ENCODE results near the gene ITGA5.

The ITGA5 gene

GRCh38 chr12:54443446-54443845 is 24.4 kb upstream of the ITGA5 start:
- H3K9me3 ChIP-seq (ENCODE audit: low read length) = no peaks in the 10 kb centered on the region
- H3K36me3 ChIP-seq (ENCODE audit: insufficient read depth, low read length) = no peaks in the 10 kb centered on the region
- H3K27ac ChIP-seq (ENCODE audit: low read depth, low read length) = no peak overlapping the region
- no peaks in the 10 kb centered on the region for H3K27me3 ChIP-seq (ENCODE audit: control insufficient read depth in 1 of 2, insufficient read depth in 2 of 2, low read length in 2 of 2)
- no peak overlapping the region for H3K9ac ChIP-seq (ENCODE audit: low read length)
- H3K4me3 ChIP-seq (ENCODE audit: low read depth in 1 of 2, low read length in 2 of 2) = no peak overlapping the region
- H3K4me1 ChIP-seq (ENCODE audit: insufficient read depth, low read length) = peaks cover 22% of the 10 kb centered on the region

DNA sequence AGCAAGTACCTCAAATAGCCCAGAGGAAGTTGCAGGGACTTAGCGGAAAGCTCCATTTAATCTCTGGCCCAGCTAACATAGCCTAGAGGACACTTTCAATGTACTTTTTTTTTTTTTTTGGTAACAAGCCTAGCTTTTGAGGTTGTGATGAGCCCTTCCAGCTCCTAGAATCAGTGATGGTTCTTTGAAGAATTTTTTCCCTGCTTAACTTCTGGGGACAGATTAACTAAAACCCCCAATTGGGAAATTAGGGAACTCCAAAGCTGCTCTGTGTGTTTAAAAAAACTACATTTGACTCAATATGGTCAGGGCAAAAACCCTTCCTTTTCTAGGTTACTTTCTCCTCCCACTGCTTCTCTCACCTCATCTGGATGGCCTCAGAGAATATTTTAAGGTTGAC is 23.9 kb upstream of the ITGA5 start:
- Histone ChIP-seq H3K9ac (ENCODE audit: low read length) (no peak overlapping the region), H3K36me3 (ENCODE audit: insufficient read depth, low read length) (no peaks in the 10 kb centered on the region), H3K27ac (ENCODE audit: low read depth, low read length) (no peak overlapping the region), H3K4me1 (ENCODE audit: insufficient read depth, low read length) (peaks cover 22% of the 10 kb centered on the region), H3K9me3 (ENCODE audit: low read length) (no peaks in the 10 kb centered on the region), H3K4me3 (ENCODE audit: low read depth in 1 of 2, low read length in 2 of 2) (no peak overlapping the region), H3K27me3 (ENCODE audit: control insufficient read depth in 1 of 2, insufficient read depth in 2 of 2, low read length in 2 of 2) (no peaks in the 10 kb centered on the region)

GRCh38 chr12:54442099-54442498 is 23.0 kb upstream of the ITGA5 start:
- no peaks in the 10 kb centered on the region for H3K36me3 ChIP-seq (ENCODE audit: insufficient read depth, low read length)
- no peaks in the 10 kb centered on the region for H3K9me3 ChIP-seq (ENCODE audit: low read length)
- H3K4me3 ChIP-seq (ENCODE audit: low read depth in 1 of 2, low read length in 2 of 2) = no peak overlapping the region
- H3K27me3 ChIP-seq (ENCODE audit: control insufficient read depth in 1 of 2, insufficient read depth in 2 of 2, low read length in 2 of 2) = no peaks in the 10 kb centered on the region
- no peak overlapping the region for H3K27ac ChIP-seq (ENCODE audit: low read depth, low read length)
- H3K9ac ChIP-seq (ENCODE audit: low read length) = no peak overlapping the region
- H3K4me1 ChIP-seq (ENCODE audit: insufficient read depth, low read length) = peaks cover 22% of the 10 kb centered on the region

DNA sequence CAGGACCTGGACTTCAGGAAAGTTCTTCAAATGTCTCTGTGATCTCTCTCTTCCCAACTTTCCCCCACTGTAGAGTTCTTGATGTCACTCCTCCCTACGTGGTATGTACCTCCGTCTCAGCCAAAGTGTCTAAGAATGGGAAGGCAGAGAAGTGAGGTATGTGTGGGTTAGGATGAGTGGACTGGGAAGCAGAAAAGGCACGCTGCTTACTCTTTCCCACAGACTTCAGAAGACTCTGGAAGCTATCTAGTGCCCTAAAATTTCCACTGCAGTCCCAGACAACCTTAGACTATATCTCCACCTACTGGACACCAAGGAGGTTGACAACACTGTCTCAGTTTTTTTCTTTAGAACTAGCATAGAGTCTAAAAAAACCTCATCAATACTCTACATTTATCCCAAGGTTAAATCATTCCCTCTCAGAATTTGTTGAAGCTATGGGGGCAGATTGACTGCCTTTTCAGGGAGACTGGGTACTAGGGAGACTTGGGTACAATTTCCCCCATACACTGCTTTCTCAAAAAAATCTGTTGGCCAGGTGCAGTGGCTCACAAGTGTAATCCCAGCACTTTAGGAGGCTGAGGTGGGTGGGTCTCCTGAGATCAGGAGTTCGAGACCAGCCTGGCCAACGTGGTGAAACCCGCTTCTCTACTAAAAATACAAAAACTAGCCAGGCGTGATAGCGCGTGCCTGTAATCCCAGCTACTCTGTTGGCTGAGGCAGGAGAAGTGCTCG is 20.6 kb upstream of the ITGA5 start:
- Histone ChIP-seq H3K36me3 (ENCODE audit: insufficient read depth, low read length) (no peaks in the 10 kb centered on the region), H3K27me3 (ENCODE audit: control insufficient read depth in 1 of 2, insufficient read depth in 2 of 2, low read length in 2 of 2) (no peaks in the 10 kb centered on the region), H3K4me1 (ENCODE audit: insufficient read depth, low read length) (peaks cover 22% of the 10 kb centered on the region), H3K9me3 (ENCODE audit: low read length) (no peaks in the 10 kb centered on the region), H3K4me3 (ENCODE audit: low read depth in 1 of 2, low read length in 2 of 2) (no peak overlapping the region), H3K9ac (ENCODE audit: low read length) (no peak overlapping the region), H3K27ac (ENCODE audit: low read depth, low read length) (peak overlapping the region; percentile 18)

DNA sequence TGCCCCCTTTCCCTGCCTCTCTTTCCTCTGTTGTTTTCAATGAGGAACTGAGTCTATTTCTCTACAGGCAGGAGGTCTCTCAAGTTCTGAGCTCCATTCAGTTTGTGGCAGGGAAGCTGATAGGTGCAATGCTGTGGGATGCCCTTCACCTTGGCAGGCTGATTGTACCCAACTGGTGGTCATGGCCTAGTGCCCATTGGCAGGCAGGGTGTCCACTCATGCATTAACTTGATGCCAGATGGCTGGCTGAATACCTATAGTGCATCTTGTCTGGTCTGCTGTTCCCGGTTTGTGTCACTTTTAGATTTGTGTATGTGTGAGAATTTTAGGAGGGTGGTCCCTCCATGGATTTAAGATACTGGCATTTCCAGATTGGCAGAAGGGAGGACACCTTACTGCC is 20.0 kb upstream of the ITGA5 start:
- Histone ChIP-seq H3K27ac (ENCODE audit: low read depth, low read length) (peak overlapping the region; percentile 18), H3K9ac (ENCODE audit: low read length) (no peak overlapping the region), H3K4me1 (ENCODE audit: insufficient read depth, low read length) (peaks cover 22% of the 10 kb centered on the region), H3K27me3 (ENCODE audit: control insufficient read depth in 1 of 2, insufficient read depth in 2 of 2, low read length in 2 of 2) (no peaks in the 10 kb centered on the region), H3K9me3 (ENCODE audit: low read length) (no peaks in the 10 kb centered on the region), H3K4me3 (ENCODE audit: low read depth in 1 of 2, low read length in 2 of 2) (no peak overlapping the region), H3K36me3 (ENCODE audit: insufficient read depth, low read length) (no peaks in the 10 kb centered on the region)

GRCh38 chr12:54438517-54438916 is 19.5 kb upstream of the ITGA5 start:
- Histone ChIP-seq H3K9me3 (ENCODE audit: low read length) (no peaks in the 10 kb centered on the region), H3K9ac (ENCODE audit: low read length) (no peak overlapping the region), H3K27me3 (ENCODE audit: control insufficient read depth in 1 of 2, insufficient read depth in 2 of 2, low read length in 2 of 2) (no peaks in the 10 kb centered on the region), H3K36me3 (ENCODE audit: insufficient read depth, low read length) (no peaks in the 10 kb centered on the region), H3K4me1 (ENCODE audit: insufficient read depth, low read length) (peaks cover 22% of the 10 kb centered on the region), H3K27ac (ENCODE audit: low read depth, low read length) (peak overlapping the region; percentile 27), H3K4me3 (ENCODE audit: low read depth in 1 of 2, low read length in 2 of 2) (no peak overlapping the region)

DNA sequence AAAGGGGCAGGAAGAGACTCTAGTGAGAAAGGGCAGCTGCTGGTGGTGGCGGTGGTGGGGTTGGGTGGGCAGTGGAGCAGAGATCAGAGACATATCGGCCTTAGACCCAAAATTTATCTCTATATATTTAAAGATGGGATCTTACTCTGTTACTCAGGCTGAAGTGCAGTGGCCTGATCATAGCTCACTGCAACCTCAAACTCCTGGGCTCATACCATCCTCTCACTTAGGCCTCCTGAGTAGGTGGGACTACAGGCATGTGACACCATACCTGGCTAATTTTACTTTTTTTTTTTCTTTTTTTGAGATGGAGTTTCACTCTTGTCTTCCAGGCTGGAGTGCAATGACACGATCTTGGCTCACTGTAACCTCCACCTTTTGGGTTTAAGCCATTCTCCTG is 18.6 kb upstream of the ITGA5 start:
- H3K27me3 ChIP-seq (ENCODE audit: control insufficient read depth in 1 of 2, insufficient read depth in 2 of 2, low read length in 2 of 2) = no peaks in the 10 kb centered on the region
- no peak overlapping the region for H3K4me3 ChIP-seq (ENCODE audit: low read depth in 1 of 2, low read length in 2 of 2)
- no peaks in the 10 kb centered on the region for H3K9me3 ChIP-seq (ENCODE audit: low read length)
- H3K27ac ChIP-seq (ENCODE audit: low read depth, low read length) = no peak overlapping the region
- H3K9ac ChIP-seq (ENCODE audit: low read length) = no peak overlapping the region
- peaks cover 24% of the 10 kb centered on the region for H3K4me1 ChIP-seq (ENCODE audit: insufficient read depth, low read length)
- H3K36me3 ChIP-seq (ENCODE audit: insufficient read depth, low read length) = no peaks in the 10 kb centered on the region

GRCh38 chr12:54437243-54437642 is 18.2 kb upstream of the ITGA5 start:
- Histone ChIP-seq H3K9ac (ENCODE audit: low read length) (no peak overlapping the region), H3K4me3 (ENCODE audit: low read depth in 1 of 2, low read length in 2 of 2) (no peak overlapping the region), H3K4me1 (ENCODE audit: insufficient read depth, low read length) (peaks cover 24% of the 10 kb centered on the region), H3K27me3 (ENCODE audit: control insufficient read depth in 1 of 2, insufficient read depth in 2 of 2, low read length in 2 of 2) (no peaks in the 10 kb centered on the region), H3K36me3 (ENCODE audit: insufficient read depth, low read length) (no peaks in the 10 kb centered on the region), H3K27ac (ENCODE audit: low read depth, low read length) (no peak overlapping the region), H3K9me3 (ENCODE audit: low read length) (no peaks in the 10 kb centered on the region)

- Histone ChIP-seq H3K4me3 (ENCODE audit: low read depth in 1 of 2, low read length in 2 of 2) (no peak overlapping the region), H3K27me3 (ENCODE audit: control insufficient read depth in 1 of 2, insufficient read depth in 2 of 2, low read length in 2 of 2) (no peaks in the 10 kb centered on the region), H3K9ac (ENCODE audit: low read length) (peak overlapping the region; percentile 12), H3K36me3 (ENCODE audit: insufficient read depth, low read length) (no peaks in the 10 kb centered on the region), H3K9me3 (ENCODE audit: low read length) (no peaks in the 10 kb centered on the region), H3K27ac (ENCODE audit: low read depth, low read length) (peak overlapping the region; percentile 93), H3K4me1 (ENCODE audit: insufficient read depth, low read length) (peaks cover 42% of the 10 kb centered on the region)
These were observed 13.7 kb upstream of the ITGA5 start for GRCh38 chr12:54432815-54433164.

DNA sequence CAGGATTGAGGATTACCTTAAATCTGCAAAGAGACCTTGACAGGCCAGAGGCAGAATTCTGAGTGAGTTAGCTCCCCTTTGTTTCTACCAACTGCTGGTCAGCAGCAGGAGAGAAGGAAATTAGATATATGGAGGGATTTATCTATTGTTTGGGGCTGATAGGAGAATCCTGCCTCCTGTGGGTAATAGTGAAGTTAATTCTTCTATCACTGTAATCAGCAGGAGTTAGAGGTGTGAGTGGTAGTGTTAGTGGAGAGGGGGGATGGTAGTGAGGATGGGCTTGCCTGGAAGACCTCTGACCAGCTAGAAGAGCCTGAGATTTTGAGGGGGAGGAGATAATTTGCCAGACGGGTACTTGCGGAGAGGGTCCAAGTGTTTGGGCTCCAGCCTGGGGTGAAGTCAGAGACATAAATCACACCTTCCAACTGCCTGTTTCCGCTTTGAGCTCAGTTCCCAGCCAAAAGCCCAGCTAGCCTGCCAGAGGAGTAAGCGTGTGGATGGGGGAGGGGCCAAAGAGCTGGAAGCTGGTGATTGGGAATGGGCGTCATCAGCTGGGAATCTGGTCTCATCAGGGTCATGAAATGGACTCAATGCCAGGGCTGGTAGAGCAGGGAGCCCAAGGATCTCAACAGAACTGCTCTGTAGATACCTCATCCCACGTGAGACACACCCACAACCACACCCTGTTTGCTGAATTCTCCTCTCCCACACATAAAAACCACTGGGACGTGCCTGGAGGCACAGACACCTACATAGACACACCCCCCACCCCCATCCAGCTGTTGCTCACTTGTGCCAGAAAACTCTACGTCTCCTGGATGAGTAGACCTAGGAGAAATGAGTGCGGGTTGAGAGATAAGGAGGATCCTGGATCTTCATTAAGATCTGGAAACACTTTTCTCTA is 13.1 kb upstream of the ITGA5 start:
- Histone ChIP-seq H3K27me3 (ENCODE audit: control insufficient read depth in 1 of 2, insufficient read depth in 2 of 2, low read length in 2 of 2) (no peaks in the 10 kb centered on the region), H3K4me3 (ENCODE audit: low read depth in 1 of 2, low read length in 2 of 2) (no peak overlapping the region), H3K9ac (ENCODE audit: low read length) (peak overlapping the region; percentile 12), H3K9me3 (ENCODE audit: low read length) (no peaks in the 10 kb centered on the region), H3K4me1 (ENCODE audit: insufficient read depth, low read length) (peaks cover 48% of the 10 kb centered on the region), H3K36me3 (ENCODE audit: insufficient read depth, low read length) (no peaks in the 10 kb centered on the region), H3K27ac (ENCODE audit: low read depth, low read length) (peak overlapping the region; percentile 93)

DNA sequence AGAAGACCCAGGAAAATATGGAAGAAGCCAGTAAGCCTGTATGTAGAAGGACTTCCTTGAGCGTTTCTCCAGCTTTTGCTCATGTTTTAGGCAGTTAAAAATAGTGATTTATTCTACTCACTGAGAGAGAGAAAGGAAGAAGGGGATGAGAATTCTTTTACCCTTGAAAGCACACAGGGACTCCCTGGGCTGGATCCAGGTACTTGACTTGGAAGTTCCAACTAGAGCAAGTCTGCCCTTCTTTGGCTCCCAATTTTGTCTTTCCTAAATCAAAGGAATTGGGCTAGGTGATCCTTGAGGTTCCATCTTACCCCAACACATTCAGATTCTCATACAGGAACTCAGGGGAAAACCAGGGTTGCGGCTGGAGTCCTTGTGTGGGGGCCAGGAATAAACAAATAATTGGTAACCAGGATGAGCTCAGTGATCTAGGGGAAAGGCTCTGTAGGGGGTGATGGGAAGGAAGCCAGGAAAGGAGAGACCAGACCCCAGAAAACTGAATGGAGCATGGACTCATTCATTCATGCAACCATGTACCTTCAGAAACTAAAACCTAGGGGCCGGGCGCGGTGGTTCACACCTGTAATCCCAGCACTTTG is 11.5 kb upstream of the ITGA5 start:
- peaks cover 62% of the 10 kb centered on the region for H3K4me1 ChIP-seq (ENCODE audit: insufficient read depth, low read length)
- H3K27me3 ChIP-seq (ENCODE audit: control insufficient read depth in 1 of 2, insufficient read depth in 2 of 2, low read length in 2 of 2) = no peaks in the 10 kb centered on the region
- no peak overlapping the region for H3K4me3 ChIP-seq (ENCODE audit: low read depth in 1 of 2, low read length in 2 of 2)
- H3K9ac ChIP-seq (ENCODE audit: low read length) = no peak overlapping the region
- H3K9me3 ChIP-seq (ENCODE audit: low read length) = no peaks in the 10 kb centered on the region
- H3K36me3 ChIP-seq (ENCODE audit: insufficient read depth, low read length) = no peaks in the 10 kb centered on the region
- H3K27ac ChIP-seq (ENCODE audit: low read depth, low read length) = peak overlapping the region; percentile 93

All from muscle layer of colon (tissue), 2 donors.